KOPT-K1 (cell line): Measurements from ENCODE around the gene ASXL2.
"Not testable (repeated sequence)": the region's sequence is repeated elsewhere in the genome, so short reads cannot be mapped to it uniquely, and the experiment has no call there.

ENCODE experiments used
- H3K27ac ChIP-seq: fragments of 200-600 bp; sonication (generic); 2 replicates; pipeline ENCODE4 v1.5.1; 2016; ENCODE audit warnings: antibody characterized with exemption, mild to moderate bottlenecking, low read depth, low read length; ENCODE audit not compliant: poor library complexity, severe bottlenecking
- H3K36me3 ChIP-seq: fragments of 200-600 bp; sonication (generic); 2 replicates; pipeline ENCODE4 v1.5.1; 2017; ENCODE audit warnings: antibody characterized with exemption, mild to moderate bottlenecking, low read length, moderate library complexity; ENCODE audit not compliant: insufficient read depth
- H3K9me3 ChIP-seq: fragments of 200-600 bp; sonication (generic); 2 replicates; pipeline ENCODE4 v1.5.1; 2017; ENCODE audit warnings: antibody characterized with exemption, low read length, mild to moderate bottlenecking; ENCODE audit not compliant: insufficient read depth, poor library complexity, severe bottlenecking

Gene ASXL2

GRCh38 chr2:25831746-25832449 lies 46.4 kb downstream of the ASXL2 start:
- peaks cover 25% of the 10 kb centered on the region for H3K36me3 ChIP-seq
- peaks cover 16% of the 10 kb centered on the region for H3K9me3 ChIP-seq
- no peak overlapping the region for H3K27ac ChIP-seq

DNA sequence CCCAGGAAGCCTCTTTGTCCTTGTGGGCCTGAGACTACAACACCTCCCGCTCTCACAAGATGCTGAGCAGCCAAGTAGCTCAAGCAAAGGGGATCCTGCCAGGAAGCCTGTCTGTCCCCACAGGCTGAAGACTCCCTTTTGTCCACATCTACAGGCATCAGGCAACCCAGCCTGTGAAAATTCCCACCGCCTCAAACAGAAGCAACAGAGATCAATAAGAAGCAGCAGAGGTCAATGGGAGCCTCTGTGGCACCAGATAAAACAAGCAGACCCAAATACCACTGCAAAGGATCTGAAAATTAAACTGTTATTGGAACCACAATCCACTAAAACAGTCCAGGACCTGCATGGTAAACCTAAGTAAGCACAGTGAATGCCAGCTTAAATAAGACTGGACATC lies 48.5 kb downstream of the ASXL2 start:
- Histone ChIP-seq H3K36me3 (peaks cover 22% of the 10 kb centered on the region), H3K27ac (no peak overlapping the region), H3K9me3 (peaks cover 16% of the 10 kb centered on the region)

- Histone ChIP-seq H3K27ac (no peak overlapping the region), H3K9me3 (peaks cover 16% of the 10 kb centered on the region), H3K36me3 (peaks cover 17% of the 10 kb centered on the region)
These were observed 48.9 kb downstream of the ASXL2 start for GRCh38 chr2:25829377-25829704.

DNA sequence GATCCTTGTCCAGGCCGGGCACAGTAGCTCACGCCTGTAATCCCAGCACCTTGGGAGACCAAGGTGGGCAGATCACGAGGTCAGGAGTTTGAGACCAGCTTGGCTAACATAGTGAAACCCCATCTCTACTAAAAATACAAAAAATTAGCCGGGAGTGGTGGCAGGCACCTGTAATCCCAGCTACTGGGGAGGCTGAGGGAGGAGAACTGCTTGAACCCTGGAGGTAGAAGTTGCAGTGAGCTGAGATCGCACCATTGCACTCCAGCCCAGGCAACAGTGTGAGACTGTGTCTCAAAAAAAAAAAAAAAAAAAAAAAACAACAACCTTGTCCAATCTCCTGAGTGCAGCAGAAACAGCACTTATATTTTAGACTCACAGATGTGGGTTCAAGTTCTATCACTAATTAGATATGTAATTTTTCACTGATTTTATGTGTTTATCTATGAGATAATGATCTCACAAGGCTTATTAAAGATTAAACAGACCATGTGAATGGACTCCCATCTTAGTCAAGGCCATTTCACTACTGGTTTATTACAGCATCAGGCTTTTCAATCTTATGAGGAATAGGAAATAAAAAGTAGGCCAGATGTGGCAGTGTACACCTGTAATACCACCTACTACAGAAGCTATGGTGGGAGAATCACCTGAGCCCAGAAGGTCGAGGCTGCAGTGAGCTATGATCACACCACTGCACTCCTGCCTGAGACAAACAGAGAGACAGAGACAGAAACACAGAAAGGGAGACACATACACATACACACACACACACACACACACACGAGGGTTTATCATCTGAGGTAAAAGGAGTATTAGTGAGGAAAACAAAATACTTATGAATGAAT lies 49.5 kb downstream of the ASXL2 start:
- H3K27ac ChIP-seq, result not testable (repeated sequence)
- Histone ChIP-seq H3K9me3 (peaks cover 16% of the 10 kb centered on the region), H3K36me3 (peaks cover 14% of the 10 kb centered on the region)

DNA sequence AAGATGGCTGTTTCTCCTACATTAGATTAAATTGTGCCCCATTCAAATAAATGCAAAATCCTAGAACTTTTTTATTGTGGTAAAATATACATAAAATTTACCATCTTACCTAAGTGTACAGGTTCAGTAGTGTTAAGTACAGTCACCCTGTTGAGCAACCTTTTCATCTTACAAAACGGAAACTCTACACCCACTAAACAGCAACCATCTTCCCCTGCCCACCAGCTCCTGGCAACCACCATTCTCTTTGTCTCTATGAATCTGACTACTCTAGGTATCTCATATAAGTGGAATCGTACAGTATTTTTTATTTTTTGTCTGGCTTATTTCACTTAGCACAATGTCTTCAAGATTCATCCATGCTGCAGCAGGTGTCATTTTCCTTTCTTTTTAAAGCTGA lies 53.0 kb downstream of the ASXL2 start:
- no peaks in the 10 kb centered on the region for H3K9me3 ChIP-seq
- H3K36me3 ChIP-seq, result no peaks in the 10 kb centered on the region
- no peak overlapping the region for H3K27ac ChIP-seq

- Histone ChIP-seq H3K27ac (no peak overlapping the region), H3K9me3 (no peaks in the 10 kb centered on the region), H3K36me3 (no peaks in the 10 kb centered on the region)
These were observed 53.6 kb downstream of the ASXL2 start for GRCh38 chr2:25824718-25825117.

- no peaks in the 10 kb centered on the region for H3K36me3 ChIP-seq
- no peaks in the 10 kb centered on the region for H3K9me3 ChIP-seq
- H3K27ac ChIP-seq, result no peak overlapping the region
These were observed 54.1 kb downstream of the ASXL2 start for GRCh38 chr2:25824216-25824615.

GRCh38 chr2:25822190-25823117 lies 55.8 kb downstream of the ASXL2 start:
- no peak overlapping the region for H3K27ac ChIP-seq
- no peaks in the 10 kb centered on the region for H3K36me3 ChIP-seq
- H3K9me3 ChIP-seq, result no peaks in the 10 kb centered on the region

GRCh38 chr2:25821225-25822056 lies 56.8 kb downstream of the ASXL2 start:
- H3K27ac ChIP-seq, result no peak overlapping the region

DNA sequence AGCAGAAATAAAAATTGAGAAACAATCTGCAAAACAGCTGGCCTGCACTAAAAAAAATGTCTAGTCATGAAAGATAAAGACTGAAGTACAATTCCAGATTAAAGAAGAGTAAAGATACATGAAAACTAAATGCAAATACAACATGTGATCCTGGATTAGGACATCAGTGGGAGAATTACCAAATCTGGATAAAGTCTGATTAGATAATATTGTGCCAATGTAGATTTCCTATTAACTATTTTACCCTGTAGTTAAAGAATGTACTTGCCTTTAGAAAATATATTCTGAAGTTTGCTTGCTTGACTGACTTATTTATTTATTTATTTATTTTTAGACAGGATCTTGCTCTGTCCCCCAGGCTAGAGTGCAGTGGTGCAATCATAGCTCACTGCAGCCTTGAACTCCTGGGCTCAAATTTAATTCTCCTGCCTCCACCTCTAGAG lies 58.7 kb downstream of the ASXL2 start:
- no peak overlapping the region for H3K27ac ChIP-seq
- H3K36me3 ChIP-seq, result no peaks in the 10 kb centered on the region
- H3K9me3 ChIP-seq, result no peaks in the 10 kb centered on the region

More at GRCh38 chr2:25821225-25822056, 56.8 kb downstream of the ASXL2 start:
- Histone ChIP-seq H3K36me3 (no peaks in the 10 kb centered on the region), H3K9me3 (no peaks in the 10 kb centered on the region)

- no peaks in the 10 kb centered on the region for H3K36me3 ChIP-seq
- H3K27ac ChIP-seq, result no peak overlapping the region
These were observed 60.7 kb downstream of the ASXL2 start for GRCh38 chr2:25817630-25818029.

GRCh38 chr2:25817006-25817405 lies 61.3 kb downstream of the ASXL2 start:
- Histone ChIP-seq H3K9me3 (no peaks in the 10 kb centered on the region), H3K27ac (no peak overlapping the region), H3K36me3 (no peaks in the 10 kb centered on the region)

More at GRCh38 chr2:25817630-25818029, 60.7 kb downstream of the ASXL2 start:
- H3K9me3 ChIP-seq, result no peaks in the 10 kb centered on the region

DNA sequence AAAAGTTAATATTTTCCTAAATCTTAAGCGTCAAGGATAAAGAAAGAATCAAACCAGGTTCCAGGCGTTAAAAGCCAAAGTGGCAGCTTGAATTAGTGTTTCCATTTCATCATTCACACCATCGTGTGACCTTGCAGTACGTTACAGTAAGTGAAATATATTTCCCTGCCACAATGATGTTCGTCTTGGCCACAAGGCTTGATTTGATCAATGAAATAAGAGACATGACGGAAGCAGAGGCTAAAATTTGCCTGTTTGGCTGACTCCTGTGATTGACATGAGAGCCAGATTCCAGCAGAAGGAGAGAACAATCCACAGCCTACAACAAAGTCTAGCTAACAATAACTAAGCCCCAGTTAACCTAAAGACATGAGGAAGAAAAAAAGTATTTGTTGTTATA lies 62.0 kb downstream of the ASXL2 start:
- no peaks in the 10 kb centered on the region for H3K36me3 ChIP-seq
- no peak overlapping the region for H3K27ac ChIP-seq
- H3K9me3 ChIP-seq, result no peaks in the 10 kb centered on the region

DNA sequence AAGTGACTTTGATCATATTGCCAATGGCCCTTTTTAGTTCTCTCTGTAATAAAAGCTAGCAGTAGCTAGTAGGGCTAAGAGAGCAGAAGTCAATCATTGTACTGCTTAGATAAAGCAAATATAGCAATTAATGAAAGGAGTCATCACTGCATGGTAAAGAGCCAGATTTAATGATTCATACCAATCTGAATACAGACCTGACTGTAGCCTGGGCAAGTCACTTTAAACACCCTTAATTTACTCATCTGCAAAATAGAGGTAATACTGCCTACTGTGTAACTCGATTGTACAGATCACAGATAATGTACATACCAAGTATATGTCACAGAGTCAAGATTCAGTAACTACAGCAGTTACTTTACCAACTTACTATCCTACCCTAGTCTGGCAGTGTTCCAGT lies 63.6 kb downstream of the ASXL2 start:
- no peaks in the 10 kb centered on the region for H3K9me3 ChIP-seq
- H3K36me3 ChIP-seq, result peaks cover 8% of the 10 kb centered on the region; the same call in 1 of the 2 replicates
- no peak overlapping the region for H3K27ac ChIP-seq
